ENCODE measurements around the gene HOXB5.
A peak's percentile ranks its signal among the peaks of the same experiment; 100 is the strongest.

The HOXB5 gene

DNA sequence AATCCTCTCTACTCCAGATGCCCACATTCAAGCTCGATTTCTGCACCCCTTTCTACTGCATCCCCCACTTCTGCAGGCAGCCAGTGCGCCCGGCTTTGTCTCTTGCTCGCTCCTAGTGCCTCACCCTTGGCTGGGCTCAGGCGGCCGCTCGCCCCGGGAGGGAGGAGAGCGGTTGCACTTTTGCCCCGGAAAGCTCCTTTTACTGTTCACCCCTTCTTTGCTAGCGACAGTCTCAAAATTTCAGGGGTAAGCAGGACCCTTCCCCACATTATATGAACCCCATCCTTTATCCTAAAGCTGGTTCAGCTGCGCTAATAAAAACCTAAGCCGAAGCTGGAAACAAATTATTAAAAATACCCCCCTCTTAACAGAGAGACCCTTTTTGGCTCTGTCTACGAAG, 1.0 kb downstream of the HOXB5 start:
- Mint-ChIP-seq H3K27me3 (ENCODE audit: low read depth, poor library complexity) (peaks cover 26% of the 10 kb centered on the region), H3K36me3 (ENCODE audit: low read depth) (peaks cover 99% of the 10 kb centered on the region), H3K27ac (peak overlapping the region; percentile 99), H3K9me3 (peaks cover 4% of the 10 kb centered on the region), H3K4me1 (peaks cover 20% of the 10 kb centered on the region), H3K4me3 (peak overlapping the region; percentile 99)
- DNase-seq = no peak
- TF ChIP-seq, protein P1, sequence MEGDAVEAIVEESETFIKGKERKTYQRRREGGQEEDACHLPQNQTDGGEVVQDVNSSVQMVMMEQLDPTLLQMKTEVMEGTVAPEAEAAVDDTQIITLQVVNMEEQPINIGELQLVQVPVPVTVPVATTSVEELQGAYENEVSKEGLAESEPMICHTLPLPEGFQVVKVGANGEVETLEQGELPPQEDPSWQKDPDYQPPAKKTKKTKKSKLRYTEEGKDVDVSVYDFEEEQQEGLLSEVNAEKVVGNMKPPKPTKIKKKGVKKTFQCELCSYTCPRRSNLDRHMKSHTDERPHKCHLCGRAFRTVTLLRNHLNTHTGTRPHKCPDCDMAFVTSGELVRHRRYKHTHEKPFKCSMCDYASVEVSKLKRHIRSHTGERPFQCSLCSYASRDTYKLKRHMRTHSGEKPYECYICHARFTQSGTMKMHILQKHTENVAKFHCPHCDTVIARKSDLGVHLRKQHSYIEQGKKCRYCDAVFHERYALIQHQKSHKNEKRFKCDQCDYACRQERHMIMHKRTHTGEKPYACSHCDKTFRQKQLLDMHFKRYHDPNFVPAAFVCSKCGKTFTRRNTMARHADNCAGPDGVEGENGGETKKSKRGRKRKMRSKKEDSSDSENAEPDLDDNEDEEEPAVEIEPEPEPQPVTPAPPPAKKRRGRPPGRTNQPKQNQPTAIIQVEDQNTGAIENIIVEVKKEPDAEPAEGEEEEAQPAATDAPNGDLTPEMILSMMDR (IDR thresholded peaks at IDR 0.05) = no peak

DNA sequence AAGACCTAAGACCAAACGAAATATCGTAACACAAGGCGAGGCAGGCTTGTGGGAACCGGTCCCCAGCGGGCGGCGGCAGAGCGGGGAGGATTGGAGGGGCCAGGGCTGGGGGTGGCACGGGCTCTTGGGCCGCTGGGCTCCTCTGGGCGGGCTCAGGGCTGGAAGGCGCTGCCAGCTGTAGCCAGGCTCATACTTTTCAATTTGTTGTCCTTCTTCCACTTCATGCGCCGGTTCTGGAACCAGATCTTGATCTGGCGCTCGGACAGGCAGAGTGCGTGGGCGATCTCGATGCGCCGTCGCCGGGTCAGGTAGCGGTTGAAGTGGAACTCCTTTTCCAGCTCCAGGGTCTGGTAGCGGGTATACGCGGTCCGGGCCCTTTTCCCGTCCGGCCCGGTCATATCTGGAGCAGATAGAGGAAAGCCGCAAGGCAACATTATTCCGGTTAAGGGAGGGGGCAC, 1.5 kb downstream of the HOXB5 start:
- DNase-seq = no peak
- Mint-ChIP-seq H3K27me3 (ENCODE audit: low read depth, poor library complexity) (peaks cover 25% of the 10 kb centered on the region), H3K36me3 (ENCODE audit: low read depth) (peaks cover 99% of the 10 kb centered on the region), H3K4me1 (peaks cover 20% of the 10 kb centered on the region), H3K9me3 (peaks cover 4% of the 10 kb centered on the region), H3K4me3 (peak overlapping the region; percentile 99), H3K27ac (peak overlapping the region; percentile 100)
- TF ChIP-seq, protein P1 (IDR thresholded peaks at IDR 0.05) = no peak

- Mint-ChIP-seq H3K36me3 (ENCODE audit: low read depth) (peaks cover 99% of the 10 kb centered on the region), H3K4me3 (peak overlapping the region; percentile 99), H3K27ac (peak overlapping the region; percentile 100), H3K27me3 (ENCODE audit: low read depth, poor library complexity) (peaks cover 28% of the 10 kb centered on the region), H3K9me3 (peaks cover 4% of the 10 kb centered on the region), H3K4me1 (peaks cover 19% of the 10 kb centered on the region)
- no peak for DNase-seq
- TF ChIP-seq, protein P1 (IDR thresholded peaks at IDR 0.05) = no peak
Observed at GRCh38 chr17:48591255-48592056, 2.1 kb downstream of the HOXB5 start.

- peak overlapping the region; percentile 99 for H3K4me3 Mint-ChIP-seq
- H3K9me3 Mint-ChIP-seq = peaks cover 4% of the 10 kb centered on the region
- TF ChIP-seq, protein P1 (IDR thresholded peaks at IDR 0.05) = no peak
- H3K27me3 Mint-ChIP-seq (ENCODE audit: low read depth, poor library complexity) = peaks cover 26% of the 10 kb centered on the region
- H3K36me3 Mint-ChIP-seq (ENCODE audit: low read depth) = peaks cover 99% of the 10 kb centered on the region
- DNase-seq = no peak
- H3K27ac Mint-ChIP-seq = peak overlapping the region; percentile 100
- peaks cover 11% of the 10 kb centered on the region for H3K4me1 Mint-ChIP-seq
Observed at GRCh38 chr17:48590607-48591161, 2.9 kb downstream of the HOXB5 start.

GRCh38 chr17:48589831-48590606, 3.6 kb downstream of the HOXB5 start, which contains the start of gene HOXB3:
Gene HOXB3, minus strand, starts transcription at chr17:48590241. Its CDS starts 37,767 bp downstream, at chr17:48552474.
- Mint-ChIP-seq H3K9me3 (peaks cover 4% of the 10 kb centered on the region), H3K27ac (peak within 1 kb of the TSS; percentile 100), H3K4me1 (peaks cover 7% of the 10 kb centered on the region), H3K36me3 (ENCODE audit: low read depth) (peaks cover 99% of the 10 kb centered on the region), H3K27me3 (ENCODE audit: low read depth, poor library complexity) (peaks cover 23% of the 10 kb centered on the region), H3K4me3 (peak within 1 kb of the TSS; percentile 99)
- DNase-seq = peak; percentile 80
- TF ChIP-seq, protein P1 (IDR thresholded peaks at IDR 0.05) = no peak
